ENCODE results near the gene MSI2.

DNA sequence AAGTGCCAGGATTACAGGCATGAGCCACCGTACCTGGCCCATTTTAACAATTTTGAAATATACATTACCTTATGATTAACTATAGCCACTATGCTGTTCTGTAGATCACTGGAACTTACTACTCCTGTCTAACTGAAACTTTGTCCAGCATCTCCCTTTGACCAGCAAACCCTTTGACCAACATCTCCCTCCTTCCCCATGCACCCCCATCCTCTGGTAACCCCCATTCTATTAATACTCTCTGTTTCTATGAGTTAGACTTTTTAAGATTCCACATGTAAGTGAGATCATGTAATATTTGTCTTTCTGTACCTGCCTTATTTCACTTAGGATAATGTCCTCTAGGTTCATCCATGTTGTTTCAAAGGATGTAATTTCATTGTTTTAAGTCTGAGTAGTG lies 178.0 kb downstream of the MSI2 start:
- TF ChIP-seq, protein P1, sequence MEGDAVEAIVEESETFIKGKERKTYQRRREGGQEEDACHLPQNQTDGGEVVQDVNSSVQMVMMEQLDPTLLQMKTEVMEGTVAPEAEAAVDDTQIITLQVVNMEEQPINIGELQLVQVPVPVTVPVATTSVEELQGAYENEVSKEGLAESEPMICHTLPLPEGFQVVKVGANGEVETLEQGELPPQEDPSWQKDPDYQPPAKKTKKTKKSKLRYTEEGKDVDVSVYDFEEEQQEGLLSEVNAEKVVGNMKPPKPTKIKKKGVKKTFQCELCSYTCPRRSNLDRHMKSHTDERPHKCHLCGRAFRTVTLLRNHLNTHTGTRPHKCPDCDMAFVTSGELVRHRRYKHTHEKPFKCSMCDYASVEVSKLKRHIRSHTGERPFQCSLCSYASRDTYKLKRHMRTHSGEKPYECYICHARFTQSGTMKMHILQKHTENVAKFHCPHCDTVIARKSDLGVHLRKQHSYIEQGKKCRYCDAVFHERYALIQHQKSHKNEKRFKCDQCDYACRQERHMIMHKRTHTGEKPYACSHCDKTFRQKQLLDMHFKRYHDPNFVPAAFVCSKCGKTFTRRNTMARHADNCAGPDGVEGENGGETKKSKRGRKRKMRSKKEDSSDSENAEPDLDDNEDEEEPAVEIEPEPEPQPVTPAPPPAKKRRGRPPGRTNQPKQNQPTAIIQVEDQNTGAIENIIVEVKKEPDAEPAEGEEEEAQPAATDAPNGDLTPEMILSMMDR (conservative IDR thresholded peaks at IDR 0.05; ENCODE audit: low read depth in 2 of 2), result no peak
- TF ChIP-seq, protein P2, sequence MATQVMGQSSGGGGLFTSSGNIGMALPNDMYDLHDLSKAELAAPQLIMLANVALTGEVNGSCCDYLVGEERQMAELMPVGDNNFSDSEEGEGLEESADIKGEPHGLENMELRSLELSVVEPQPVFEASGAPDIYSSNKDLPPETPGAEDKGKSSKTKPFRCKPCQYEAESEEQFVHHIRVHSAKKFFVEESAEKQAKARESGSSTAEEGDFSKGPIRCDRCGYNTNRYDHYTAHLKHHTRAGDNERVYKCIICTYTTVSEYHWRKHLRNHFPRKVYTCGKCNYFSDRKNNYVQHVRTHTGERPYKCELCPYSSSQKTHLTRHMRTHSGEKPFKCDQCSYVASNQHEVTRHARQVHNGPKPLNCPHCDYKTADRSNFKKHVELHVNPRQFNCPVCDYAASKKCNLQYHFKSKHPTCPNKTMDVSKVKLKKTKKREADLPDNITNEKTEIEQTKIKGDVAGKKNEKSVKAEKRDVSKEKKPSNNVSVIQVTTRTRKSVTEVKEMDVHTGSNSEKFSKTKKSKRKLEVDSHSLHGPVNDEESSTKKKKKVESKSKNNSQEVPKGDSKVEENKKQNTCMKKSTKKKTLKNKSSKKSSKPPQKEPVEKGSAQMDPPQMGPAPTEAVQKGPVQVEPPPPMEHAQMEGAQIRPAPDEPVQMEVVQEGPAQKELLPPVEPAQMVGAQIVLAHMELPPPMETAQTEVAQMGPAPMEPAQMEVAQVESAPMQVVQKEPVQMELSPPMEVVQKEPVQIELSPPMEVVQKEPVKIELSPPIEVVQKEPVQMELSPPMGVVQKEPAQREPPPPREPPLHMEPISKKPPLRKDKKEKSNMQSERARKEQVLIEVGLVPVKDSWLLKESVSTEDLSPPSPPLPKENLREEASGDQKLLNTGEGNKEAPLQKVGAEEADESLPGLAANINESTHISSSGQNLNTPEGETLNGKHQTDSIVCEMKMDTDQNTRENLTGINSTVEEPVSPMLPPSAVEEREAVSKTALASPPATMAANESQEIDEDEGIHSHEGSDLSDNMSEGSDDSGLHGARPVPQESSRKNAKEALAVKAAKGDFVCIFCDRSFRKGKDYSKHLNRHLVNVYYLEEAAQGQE (IDR thresholded peaks at IDR 0.05; ENCODE audit: unreplicated experiment), result no peak
- TF ChIP-seq POLR2AphosphoS5 (IDR thresholded peaks at IDR 0.05; ENCODE audit: low read depth) (no peak), EZH2 (IDR thresholded peaks at IDR 0.05; ENCODE audit: low read depth, unreplicated experiment) (no peak), JUNB (IDR thresholded peaks at IDR 0.05; ENCODE audit: unreplicated experiment) (no peak), EZH2phosphoT487 (IDR thresholded peaks at IDR 0.05; ENCODE audit: unreplicated experiment) (no peak), ZNF331 (CRISPR knock-in tag; IDR thresholded peaks at IDR 0.05; ENCODE audit: low read depth) (no peak), CREB1 (CRISPR knock-in tag; IDR thresholded peaks at IDR 0.05; ENCODE audit: low read depth) (no peak), ZNF114 (CRISPR knock-in tag; IDR thresholded peaks at IDR 0.05) (no peak), NANOG (IDR thresholded peaks at IDR 0.05; ENCODE audit: borderline replicate concordance) (no peak), STAT1 (IDR thresholded peaks at IDR 0.05; ENCODE audit: unreplicated experiment) (no peak)
- TF ChIP-seq, protein P3, sequence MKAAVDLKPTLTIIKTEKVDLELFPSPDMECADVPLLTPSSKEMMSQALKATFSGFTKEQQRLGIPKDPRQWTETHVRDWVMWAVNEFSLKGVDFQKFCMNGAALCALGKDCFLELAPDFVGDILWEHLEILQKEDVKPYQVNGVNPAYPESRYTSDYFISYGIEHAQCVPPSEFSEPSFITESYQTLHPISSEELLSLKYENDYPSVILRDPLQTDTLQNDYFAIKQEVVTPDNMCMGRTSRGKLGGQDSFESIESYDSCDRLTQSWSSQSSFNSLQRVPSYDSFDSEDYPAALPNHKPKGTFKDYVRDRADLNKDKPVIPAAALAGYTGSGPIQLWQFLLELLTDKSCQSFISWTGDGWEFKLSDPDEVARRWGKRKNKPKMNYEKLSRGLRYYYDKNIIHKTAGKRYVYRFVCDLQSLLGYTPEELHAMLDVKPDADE (IDR thresholded peaks at IDR 0.05), result no peak
- TF ChIP-seq, protein P4, sequence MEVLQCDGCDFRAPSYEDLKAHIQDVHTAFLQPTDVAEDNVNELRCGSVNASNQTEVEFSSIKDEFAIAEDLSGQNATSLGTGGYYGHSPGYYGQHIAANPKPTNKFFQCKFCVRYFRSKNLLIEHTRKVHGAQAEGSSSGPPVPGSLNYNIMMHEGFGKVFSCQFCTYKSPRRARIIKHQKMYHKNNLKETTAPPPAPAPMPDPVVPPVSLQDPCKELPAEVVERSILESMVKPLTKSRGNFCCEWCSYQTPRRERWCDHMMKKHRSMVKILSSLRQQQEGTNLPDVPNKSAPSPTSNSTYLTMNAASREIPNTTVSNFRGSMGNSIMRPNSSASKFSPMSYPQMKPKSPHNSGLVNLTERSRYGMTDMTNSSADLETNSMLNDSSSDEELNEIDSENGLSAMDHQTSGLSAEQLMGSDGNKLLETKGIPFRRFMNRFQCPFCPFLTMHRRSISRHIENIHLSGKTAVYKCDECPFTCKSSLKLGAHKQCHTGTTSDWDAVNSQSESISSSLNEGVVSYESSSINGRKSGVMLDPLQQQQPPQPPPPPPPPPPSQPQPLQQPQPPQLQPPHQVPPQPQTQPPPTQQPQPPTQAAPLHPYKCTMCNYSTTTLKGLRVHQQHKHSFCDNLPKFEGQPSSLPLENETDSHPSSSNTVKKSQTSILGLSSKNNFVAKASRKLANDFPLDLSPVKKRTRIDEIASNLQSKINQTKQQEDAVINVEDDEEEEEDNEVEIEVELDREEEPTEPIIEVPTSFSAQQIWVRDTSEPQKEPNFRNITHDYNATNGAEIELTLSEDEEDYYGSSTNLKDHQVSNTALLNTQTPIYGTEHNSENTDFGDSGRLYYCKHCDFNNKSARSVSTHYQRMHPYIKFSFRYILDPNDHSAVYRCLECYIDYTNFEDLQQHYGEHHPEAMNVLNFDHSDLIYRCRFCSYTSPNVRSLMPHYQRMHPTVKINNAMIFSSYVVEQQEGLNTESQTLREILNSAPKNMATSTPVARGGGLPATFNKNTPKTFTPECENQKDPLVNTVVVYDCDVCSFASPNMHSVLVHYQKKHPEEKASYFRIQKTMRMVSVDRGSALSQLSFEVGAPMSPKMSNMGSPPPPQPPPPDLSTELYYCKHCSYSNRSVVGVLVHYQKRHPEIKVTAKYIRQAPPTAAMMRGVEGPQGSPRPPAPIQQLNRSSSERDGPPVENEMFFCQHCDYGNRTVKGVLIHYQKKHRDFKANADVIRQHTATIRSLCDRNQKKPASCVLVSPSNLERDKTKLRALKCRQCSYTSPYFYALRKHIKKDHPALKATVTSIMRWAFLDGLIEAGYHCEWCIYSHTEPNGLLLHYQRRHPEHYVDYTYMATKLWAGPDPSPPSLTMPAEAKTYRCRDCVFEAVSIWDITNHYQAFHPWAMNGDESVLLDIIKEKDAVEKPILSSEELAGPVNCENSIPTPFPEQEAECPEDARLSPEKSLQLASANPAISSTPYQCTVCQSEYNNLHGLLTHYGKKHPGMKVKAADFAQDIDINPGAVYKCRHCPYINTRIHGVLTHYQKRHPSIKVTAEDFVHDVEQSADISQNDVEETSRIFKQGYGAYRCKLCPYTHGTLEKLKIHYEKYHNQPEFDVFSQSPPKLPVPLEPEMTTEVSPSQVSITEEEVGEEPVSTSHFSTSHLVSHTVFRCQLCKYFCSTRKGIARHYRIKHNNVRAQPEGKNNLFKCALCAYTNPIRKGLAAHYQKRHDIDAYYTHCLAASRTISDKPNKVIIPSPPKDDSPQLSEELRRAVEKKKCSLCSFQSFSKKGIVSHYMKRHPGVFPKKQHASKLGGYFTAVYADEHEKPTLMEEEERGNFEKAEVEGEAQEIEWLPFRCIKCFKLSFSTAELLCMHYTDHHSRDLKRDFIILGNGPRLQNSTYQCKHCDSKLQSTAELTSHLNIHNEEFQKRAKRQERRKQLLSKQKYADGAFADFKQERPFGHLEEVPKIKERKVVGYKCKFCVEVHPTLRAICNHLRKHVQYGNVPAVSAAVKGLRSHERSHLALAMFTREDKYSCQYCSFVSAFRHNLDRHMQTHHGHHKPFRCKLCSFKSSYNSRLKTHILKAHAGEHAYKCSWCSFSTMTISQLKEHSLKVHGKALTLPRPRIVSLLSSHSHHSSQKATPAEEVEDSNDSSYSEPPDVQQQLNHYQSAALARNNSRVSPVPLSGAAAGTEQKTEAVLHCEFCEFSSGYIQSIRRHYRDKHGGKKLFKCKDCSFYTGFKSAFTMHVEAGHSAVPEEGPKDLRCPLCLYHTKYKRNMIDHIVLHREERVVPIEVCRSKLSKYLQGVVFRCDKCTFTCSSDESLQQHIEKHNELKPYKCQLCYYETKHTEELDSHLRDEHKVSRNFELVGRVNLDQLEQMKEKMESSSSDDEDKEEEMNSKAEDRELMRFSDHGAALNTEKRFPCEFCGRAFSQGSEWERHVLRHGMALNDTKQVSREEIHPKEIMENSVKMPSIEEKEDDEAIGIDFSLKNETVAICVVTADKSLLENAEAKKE (CRISPR knock-in tag; IDR thresholded peaks at IDR 0.05), result no peak

Data from GM23338 (cell line).